Transverse colon (tissue), 4 donors: Measurements from ENCODE around the gene AK4. TPM values are rescaled to one million over a fixed set of nuclear protein-coding genes. Genes with fewer than 3 reads are reported as not detected.
"Not testable (repeated sequence)": the region's sequence is repeated elsewhere in the genome, so short reads cannot be mapped to it uniquely, and the experiment has no call there.

Experiments
- DNase-seq: peaks from one replicate; pipeline ENCODE4 v3.0.0-alpha.2; 2019
- H3K27ac ChIP-seq, 4 donors: fragments of 200-600 bp; sonication (generic); 2 replicates each; pipeline ENCODE4 v1.5.1; 2016 to 2018; ENCODE audit warnings: inconsistent platforms in 4 of 4
- H3K27me3 ChIP-seq: fragments of 200-600 bp; sonication (generic); 2 replicates; pipeline ENCODE4 v1.5.1; 2017; ENCODE audit warnings: inconsistent platforms
- H3K36me3 ChIP-seq, 4 donors: fragments of 200-600 bp; sonication (generic); 2 replicates each; pipeline ENCODE4 v1.5.1; 2017 to 2019; ENCODE audit warnings: inconsistent platforms in 4 of 4
- H3K4me1 ChIP-seq, 4 donors: fragments of 200-600 bp; sonication (generic); 2 replicates each; pipeline ENCODE4 v1.5.1; 2017 to 2020; ENCODE audit warnings: inconsistent platforms in 4 of 4
- H3K4me3 ChIP-seq, 4 donors: fragments of 200-600 bp; sonication (generic); 1 replicate in 1 of 4; 2 replicates in 3 of 4; pipeline versions ENCODE4 v1.5.1 to v1.6.1; 2017 to 2019; ENCODE audit warnings: inconsistent platforms in 4 of 4
- H3K9me3 ChIP-seq, 2 donors: fragments of 200-600 bp; sonication (generic); 2 replicates each; pipeline ENCODE4 v1.5.1; 2017 to 2019; ENCODE audit warnings: inconsistent platforms in 2 of 2
- CTCF ChIP-seq, 5 experiments: fragments of 200-600 bp in 3 of 5; fragments of 450-650 bp in 2 of 5; sonication (generic) in 3 of 5; IDR thresholded peaks; 1 replicate in 2 of 5; 2 replicates in 3 of 5; pipeline ENCODE4 v1.5.1; 2016 to 2017; ENCODE audit warnings: antibody characterized with exemption in 5 of 5, inconsistent platforms in 3 of 5, mild to moderate bottlenecking in 2 of 5, moderate library complexity in 1 of 5
- EP300 ChIP-seq: sonication (generic); formaldehyde crosslinking; IDR thresholded peaks from one replicate; pipeline ENCODE4 v1.6.1; 2017; ENCODE audit warnings: antibody characterized with exemption, low read depth
- POLR2A ChIP-seq: fragments of 450-650 bp; IDR thresholded peaks from one replicate; pipeline ENCODE4 v1.6.1; 2016; ENCODE audit warnings: antibody characterized with exemption, mild to moderate bottlenecking, moderate library complexity
- POLR2AphosphoS5 ChIP-seq, 3 donors: sonication (generic); formaldehyde crosslinking; IDR thresholded peaks; one replicate each; pipeline ENCODE4 v1.6.1; 2016; ENCODE audit warnings: antibody characterized with exemption in 3 of 3
- WGBS, 2 donors: methylation state at CpG; one replicate each; pipeline ENCODE4 v1.1.5; 2018; ENCODE audit warnings: low coverage in 1 of 2; 5-methylcytosine and 5-hydroxymethylcytosine counted together
- in situ Hi-C, 4 donors: fragments of 200-750 bp; cut with MboI; loops; one replicate each; pipeline versions ENCODE4 v1.15.0 to v1.15.1; 2017; ENCODE audit warnings: low sequenced_read_pairs in 3 of 4, low pct_ligation_motif_present in 1 of 4, low pct_unique_long_range_greater_than_20kb in 1 of 4
- intact Hi-C: fragments of 100-400 bp; cut with DNase I; formaldehyde crosslinking; loops from one replicate; pipeline ENCODE4 v1.15.1; 2023; ENCODE audit warnings: low total_unique reads
- total RNA-seq, 4 donors: library from RNA; depleted of rRNA; stranded (reverse); fragments of >200 nt; gene quantifications; one replicate each; pipeline ENCODE4 v1.1.0, GENCODE V29; 2016

Gene AK4
- 10 to 100 TPM; 12.0 to 42.8 (median 36.1) TPM for total RNA-seq

GRCh38 chr1:65148178-65148547, at the start of gene AK4:
Gene AK4, plus strand, starts transcription at chr1:65148203. Its CDS starts 205 bp downstream, at chr1:65148408.
- H3K9me3 ChIP-seq, intact Hi-C loops, DNase-seq, in situ Hi-C loops, H3K36me3 ChIP-seq, H3K27me3 ChIP-seq: not testable (repeated sequence)
- H3K4me3 ChIP-seq = peak within 1 kb of the TSS; percentile 47 to 97 (median 88)
- peak within 1 kb of the TSS; percentile 83 to 92 (median 84) for H3K27ac ChIP-seq
- 1% methylated on average over 7 of the region's 33 CpGs; no CpG with 5 or more reads in 1 of the 2 donors for WGBS, 2 donors
- H3K4me1 ChIP-seq = peaks cover 0 to 26% (median 20%) of the 10 kb centered on the region in 4 donors

GRCh38 chr1:65103807-65104206, 44.2 kb upstream of the AK4 start:
- Histone ChIP-seq H3K36me3 (no peaks in the 10 kb centered on the region), H3K27me3 (no peaks in the 10 kb centered on the region), H3K27ac (no peak overlapping the region), H3K9me3 (peaks cover 6 to 11% of the 10 kb centered on the region in 2 donors), H3K4me1 (peaks cover 0 to 3% (median 1%) of the 10 kb centered on the region in 4 donors), H3K4me3 (no peak overlapping the region)
- intact Hi-C loops = no loop called here
- no peak for DNase-seq
- 86 to 100% methylated on average over 3 of the region's 3 CpGs for WGBS, 2 donors
- in situ Hi-C loops = loop anchor here in 1 of 4 donors (25.0 kb wide), 1 partner anchor 583 kb away; no protein-coding TSS in a partner anchor
- TF ChIP-seq CTCF (IDR thresholded peaks at IDR 0.05) = no peak
- no peak for TF ChIP-seq POLR2A
- no peak for TF ChIP-seq POLR2AphosphoS5 (IDR thresholded peaks at IDR 0.05)
- TF ChIP-seq EP300 = no peak

DNA sequence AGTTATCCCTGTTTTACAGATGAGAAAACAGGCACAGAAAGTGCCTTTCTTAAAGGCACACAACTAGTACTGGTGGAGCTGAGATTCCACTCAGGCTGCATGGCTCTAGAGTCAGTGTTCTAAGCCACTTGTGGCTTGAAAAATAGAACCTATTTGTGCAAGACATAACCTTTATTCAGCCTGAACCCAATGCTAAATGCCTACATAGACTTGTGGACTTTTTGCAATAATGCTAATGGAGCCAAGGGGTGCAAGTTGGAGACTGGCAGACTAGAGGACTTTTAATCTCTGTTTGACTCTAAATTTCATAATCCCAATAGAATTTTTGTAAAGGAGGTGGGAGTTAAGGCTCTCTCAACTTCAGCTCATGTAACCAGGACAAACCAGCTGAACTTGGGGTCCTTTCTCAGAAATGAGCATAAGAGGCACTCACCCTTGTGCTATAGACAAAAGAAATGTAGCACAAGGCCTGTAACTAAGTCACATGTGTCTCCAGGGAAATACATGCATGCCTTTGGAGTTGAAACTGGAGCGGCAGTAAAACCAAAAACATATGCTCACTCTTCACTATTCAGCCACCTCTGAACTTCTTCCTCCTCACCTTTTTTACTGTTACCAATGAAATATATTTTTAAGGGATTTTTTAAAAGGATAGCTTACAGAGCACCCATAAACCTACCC, 43.0 kb upstream of the AK4 start:
- Histone ChIP-seq H3K4me3 (no peak overlapping the region), H3K27me3 (no peaks in the 10 kb centered on the region), H3K36me3 (no peaks in the 10 kb centered on the region), H3K9me3 (peaks cover under 1 to 4% of the 10 kb centered on the region in 2 donors), H3K4me1 (peaks cover 0 to 5% (median 3%) of the 10 kb centered on the region in 4 donors), H3K27ac (no peak overlapping the region)
- 89 to 100% methylated on average over 1 of the region's 1 CpG for WGBS, 2 donors
- no peak for DNase-seq
- intact Hi-C loops = no loop called here
- in situ Hi-C loops = loop anchor here in 1 of 4 donors (25.0 kb wide), 1 partner anchor 582 kb away; no protein-coding TSS in a partner anchor
- TF ChIP-seq EP300 = no peak
- TF ChIP-seq POLR2A = no peak
- TF ChIP-seq CTCF (IDR thresholded peaks at IDR 0.05) = no peak
- no peak for TF ChIP-seq POLR2AphosphoS5 (IDR thresholded peaks at IDR 0.05)

GRCh38 chr1:65105596-65105995, 42.4 kb upstream of the AK4 start:
- peaks cover 0 to 5% (median 3%) of the 10 kb centered on the region in 4 donors for H3K4me1 ChIP-seq
- TF ChIP-seq POLR2AphosphoS5 (IDR thresholded peaks at IDR 0.05) = no peak
- no peak for TF ChIP-seq EP300
- no peak for TF ChIP-seq POLR2A
- in situ Hi-C loops (loop anchor here in 1 of 4 donors (25.0 kb wide), 1 partner anchor 582 kb away; no protein-coding TSS in a partner anchor), intact Hi-C loops (no loop called here)
- DNase-seq = no peak
- WGBS, 2 donors = 78% methylated on average over 4 of the region's 4 CpGs; no CpG with 5 or more reads in 1 of the 2 donors
- H3K4me3 ChIP-seq = no peak overlapping the region
- H3K27me3 ChIP-seq = no peaks in the 10 kb centered on the region
- no peaks in the 10 kb centered on the region for H3K9me3 ChIP-seq
- H3K36me3 ChIP-seq = no peaks in the 10 kb centered on the region
- H3K27ac ChIP-seq = no peak overlapping the region

- Histone ChIP-seq H3K27ac (peak overlapping the region; percentile 22 to 41 (median 39)), H3K4me3 (no peak overlapping the region), H3K9me3 (no peaks in the 10 kb centered on the region), H3K4me1 (peaks cover 0 to 5% (median 3%) of the 10 kb centered on the region in 4 donors), H3K27me3 (no peaks in the 10 kb centered on the region), H3K36me3 (no peaks in the 10 kb centered on the region)
- intact Hi-C loops (no loop called here), in situ Hi-C loops (loop anchor here in 1 of 4 donors (25.0 kb wide), 1 partner anchor 579 kb away; no protein-coding TSS in a partner anchor)
- DNase-seq = peak; percentile 65
- 49 to 50% methylated on average over 4 of the region's 4 CpGs for WGBS, 2 donors
- TF ChIP-seq EP300 = no peak
- TF ChIP-seq CTCF (IDR thresholded peaks at IDR 0.05) = no peak
- peak in 1 of 3 donors; percentile 30 for TF ChIP-seq POLR2AphosphoS5 (IDR thresholded peaks at IDR 0.05)
Observed at GRCh38 chr1:65108025-65108642, 39.9 kb upstream of the AK4 start.
